C4-2B (cell line): ENCODE results near the gene SRSF4.
"Not testable (repeated sequence)": the region's sequence is repeated elsewhere in the genome, so short reads cannot be mapped to it uniquely, and the experiment has no call there.

Source experiments
- CTCF ChIP-seq: fragments of 450-650 bp; conservative IDR thresholded peaks from 2 replicates; pipeline ENCODE4 v1.5.1; 2017; ENCODE audit warnings: mild to moderate bottlenecking
- ZFX ChIP-seq: fragments of 450-650 bp; IDR thresholded peaks from 2 replicates; pipeline ENCODE4 v1.6.1; 2017

GRCh38 chr1:29131056-29131455, 50.6 kb downstream of the SRSF4 start:
- TF ChIP-seq CTCF, ZFX: not testable (repeated sequence)
